Measurements from ENCODE around the gene RAB1A.

Gene RAB1A

GRCh38 chr2:65075176-65075575, 54.7 kb downstream of the RAB1A start:
- no peak overlapping the region for H3K4me3 ChIP-seq (ENCODE audit: low read depth, low read length)
- DNase-seq (ENCODE audit: low read depth) = no peak
- TF ChIP-seq CTCF (conservative IDR thresholded peaks at IDR 0.05; ENCODE audit: low read depth, low read length) = no peak

- DNase-seq (ENCODE audit: low read depth) = no peak
- TF ChIP-seq CTCF (conservative IDR thresholded peaks at IDR 0.05; ENCODE audit: low read depth, low read length) = no peak
- no peak overlapping the region for H3K4me3 ChIP-seq (ENCODE audit: low read depth, low read length)
Measured at GRCh38 chr2:65073879-65074565, 55.9 kb downstream of the RAB1A start.

DNA sequence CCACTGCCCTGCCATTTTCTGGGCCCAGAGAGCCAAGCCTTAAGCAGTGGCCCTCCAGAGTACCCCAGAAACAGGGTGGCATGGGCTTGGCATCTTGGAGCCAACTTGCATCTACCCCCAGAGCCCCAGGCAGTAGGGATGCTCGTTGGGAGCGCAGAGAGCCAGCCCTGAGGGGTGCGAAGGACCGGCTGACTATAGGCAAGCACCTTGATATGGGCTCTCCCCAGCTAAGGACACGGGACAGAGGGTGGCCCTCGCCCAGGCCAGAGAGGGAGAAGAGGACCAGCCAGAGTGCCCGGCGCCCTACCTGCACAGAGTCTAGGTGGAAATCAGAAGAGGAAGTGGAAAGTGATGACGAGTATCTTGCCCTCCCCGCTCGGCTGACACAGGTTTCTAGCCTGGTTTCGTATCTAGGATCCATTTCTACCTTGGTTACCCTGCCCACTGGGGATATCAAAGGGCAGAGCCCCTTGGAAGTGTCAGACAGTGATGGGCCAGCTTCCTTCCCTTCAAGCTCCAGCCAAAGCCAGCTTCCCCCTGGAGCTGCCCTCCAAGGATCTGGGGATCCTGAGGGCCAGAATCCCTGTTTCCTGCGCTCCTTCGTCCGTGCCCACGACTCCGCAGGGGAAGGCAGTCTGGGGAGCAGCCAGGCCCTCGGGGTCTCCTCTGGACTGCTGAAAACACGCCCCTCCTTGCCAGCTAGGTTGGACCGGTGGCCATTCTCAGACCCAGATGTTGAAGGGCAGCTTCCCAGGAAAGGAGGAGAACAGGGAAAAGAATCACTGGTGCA, 57.5 kb downstream of the RAB1A start:
- TF ChIP-seq CTCF (conservative IDR thresholded peaks at IDR 0.05; ENCODE audit: low read depth, low read length) = no peak
- H3K4me3 ChIP-seq (ENCODE audit: low read depth, low read length) = no peak overlapping the region
- no peak for DNase-seq (ENCODE audit: low read depth)

- peak; percentile 67 for TF ChIP-seq CTCF (conservative IDR thresholded peaks at IDR 0.05; ENCODE audit: low read depth, low read length)
- peak; percentile 52 for DNase-seq (ENCODE audit: low read depth)
- H3K4me3 ChIP-seq (ENCODE audit: low read depth, low read length) = no peak overlapping the region
Measured at GRCh38 chr2:65071499-65072180, 58.3 kb downstream of the RAB1A start.

DNA sequence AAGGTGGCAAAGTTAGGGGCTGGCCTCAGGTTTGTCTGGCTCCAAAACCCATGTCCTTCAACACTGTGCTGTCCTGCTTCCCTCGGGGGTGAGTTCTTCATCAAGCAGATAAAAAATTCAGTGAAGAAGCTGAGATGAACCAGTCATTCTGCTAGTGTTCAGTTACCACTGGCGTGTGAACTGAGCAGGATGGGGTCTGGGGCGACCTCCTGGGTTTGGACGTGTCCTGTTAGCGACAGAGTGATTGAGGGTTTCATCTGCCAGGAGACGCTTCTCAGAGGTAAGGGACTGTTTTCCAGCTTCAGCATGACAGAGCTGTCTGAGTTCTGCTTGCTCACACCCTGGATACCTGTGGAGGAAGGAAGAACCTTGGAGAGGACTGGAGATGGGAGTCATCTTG, 59.0 kb downstream of the RAB1A start:
- no peak overlapping the region for H3K4me3 ChIP-seq (ENCODE audit: low read depth, low read length)
- DNase-seq (ENCODE audit: low read depth) = no peak
- no peak for TF ChIP-seq CTCF (conservative IDR thresholded peaks at IDR 0.05; ENCODE audit: low read depth, low read length)

- TF ChIP-seq CTCF (conservative IDR thresholded peaks at IDR 0.05; ENCODE audit: low read depth, low read length) = peak; percentile 45
- H3K4me3 ChIP-seq (ENCODE audit: low read depth, low read length) = no peak overlapping the region
- DNase-seq (ENCODE audit: low read depth) = peak; percentile 48
Measured at GRCh38 chr2:65070172-65070830, 59.6 kb downstream of the RAB1A start.
